Activated T-helper 9 cell treated with anti-CD3 and anti-CD28 coated beads, Interleukin-2, amount 50 U/mL, for 16 hours (primary cell): ENCODE measurements around the gene CHMP2B.
"Not testable (repeated sequence)": the region's sequence is repeated elsewhere in the genome, so short reads cannot be mapped to it uniquely, and the experiment has no call there.

Source experiments
- DNase-seq: peaks from one replicate; pipeline ENCODE4 v3.0.0-alpha.2; 2020; ENCODE audit warnings: low read depth

The CHMP2B gene

DNA sequence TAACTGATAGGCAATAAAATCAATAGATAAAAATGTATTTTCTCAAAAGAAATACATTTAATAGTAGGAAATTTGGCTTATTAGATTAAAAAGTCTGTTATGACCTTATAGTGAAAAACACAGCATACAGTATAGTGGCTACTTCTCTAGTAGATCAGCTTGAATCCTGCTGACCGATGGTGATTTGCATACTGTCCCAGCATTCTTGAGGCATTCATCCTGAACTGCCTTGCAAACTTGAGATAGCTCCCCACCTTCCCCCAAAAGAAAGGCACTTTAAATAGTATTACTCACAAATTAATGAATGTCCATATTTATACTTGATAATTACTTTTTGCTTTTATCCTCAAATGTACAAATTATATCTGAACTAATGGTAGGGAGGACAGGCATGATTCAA is 6.7 kb downstream of the CHMP2B start:
- DNase-seq: no peak

DNA sequence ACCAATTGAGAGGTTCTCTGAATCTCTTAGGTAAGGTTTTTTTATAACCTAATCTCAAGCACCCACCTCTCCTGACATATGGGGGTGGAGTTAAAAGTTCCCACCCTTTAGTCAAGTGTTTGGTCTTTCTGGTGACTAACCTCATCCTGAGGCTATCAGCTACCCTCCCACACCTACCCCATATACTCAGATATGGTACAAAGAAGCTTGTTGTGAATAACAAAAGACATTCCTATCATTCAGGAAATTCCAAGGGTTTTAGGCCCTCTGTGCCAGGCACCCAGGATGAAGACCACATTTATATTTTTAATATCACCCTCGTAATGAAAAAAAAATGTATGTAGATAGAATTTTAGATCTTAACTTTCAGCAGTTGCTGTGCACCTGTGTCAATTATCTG is 9.0 kb downstream of the CHMP2B start:
- DNase-seq: no peak

DNA sequence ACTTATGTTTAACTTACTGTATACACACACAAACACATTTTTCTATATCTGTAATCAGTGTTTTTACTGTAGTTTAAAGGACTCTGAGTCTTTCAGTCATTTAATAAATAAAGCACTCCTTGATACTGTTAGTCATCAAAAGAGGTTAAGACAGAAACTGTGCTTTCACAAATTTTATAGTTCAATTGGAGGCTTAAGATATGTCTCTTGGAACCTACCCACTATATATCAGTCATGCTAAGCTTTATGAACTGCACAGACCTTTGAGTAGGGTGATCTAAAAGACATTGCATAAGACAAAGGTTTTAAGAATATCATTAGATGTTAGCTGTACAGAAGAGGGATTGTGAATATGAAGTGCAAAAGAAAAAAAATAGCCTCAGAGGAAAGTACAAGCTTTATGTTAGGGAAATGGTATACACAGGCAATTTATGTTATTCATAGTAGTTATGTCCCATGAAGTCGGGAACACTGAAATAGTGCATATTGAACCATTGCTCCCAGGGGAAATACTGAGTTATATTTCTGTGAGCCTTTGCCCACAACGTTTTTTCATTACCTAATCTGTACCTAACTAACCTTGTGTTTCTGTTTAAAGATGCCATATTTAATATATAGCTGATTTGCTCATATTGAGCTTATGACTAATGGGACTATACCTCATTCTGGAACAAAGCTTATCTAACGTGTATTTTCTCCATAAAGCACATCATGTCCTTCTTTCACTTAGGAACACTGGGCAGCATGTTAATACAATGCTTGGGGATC is 19.7 kb downstream of the CHMP2B start:
- DNase-seq: no peak

DNA sequence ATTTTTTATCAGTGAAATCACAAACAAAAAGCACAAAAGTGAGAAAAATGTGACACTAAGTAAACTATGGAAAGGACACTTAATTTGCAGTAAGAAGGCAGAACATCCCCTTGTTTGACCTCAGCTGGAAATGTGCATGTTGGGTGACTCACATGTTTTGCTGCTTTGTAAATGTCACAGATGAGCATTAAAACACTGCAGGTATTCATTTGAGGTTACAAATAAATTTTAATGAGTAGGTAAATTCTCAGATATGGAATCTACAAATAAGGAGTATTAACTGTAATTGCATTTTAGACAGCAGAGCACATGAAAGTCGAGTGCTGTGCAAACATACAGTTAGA is 20.3 kb downstream of the CHMP2B start:
- no peak for DNase-seq

DNA sequence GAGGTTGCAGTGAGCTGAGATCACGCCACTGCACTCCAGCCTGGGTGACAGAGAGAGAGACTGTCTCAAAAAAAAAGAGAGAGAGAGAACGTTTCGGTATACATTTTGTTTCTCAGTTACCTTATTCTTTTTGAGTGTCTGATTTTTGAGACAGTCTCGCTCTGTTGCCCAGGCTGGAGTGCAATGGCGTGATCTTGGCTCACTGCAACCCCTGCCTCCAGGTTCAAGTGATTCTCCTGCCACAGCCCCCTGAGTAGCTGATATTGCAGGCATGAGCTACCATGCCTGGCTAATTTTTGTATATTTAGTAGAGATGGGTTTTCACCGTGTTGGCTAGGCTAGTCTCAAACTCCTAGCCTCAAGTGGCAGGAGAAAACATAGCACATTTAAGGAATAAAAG is 21.1 kb downstream of the CHMP2B start:
- not testable (repeated sequence) for DNase-seq

DNA sequence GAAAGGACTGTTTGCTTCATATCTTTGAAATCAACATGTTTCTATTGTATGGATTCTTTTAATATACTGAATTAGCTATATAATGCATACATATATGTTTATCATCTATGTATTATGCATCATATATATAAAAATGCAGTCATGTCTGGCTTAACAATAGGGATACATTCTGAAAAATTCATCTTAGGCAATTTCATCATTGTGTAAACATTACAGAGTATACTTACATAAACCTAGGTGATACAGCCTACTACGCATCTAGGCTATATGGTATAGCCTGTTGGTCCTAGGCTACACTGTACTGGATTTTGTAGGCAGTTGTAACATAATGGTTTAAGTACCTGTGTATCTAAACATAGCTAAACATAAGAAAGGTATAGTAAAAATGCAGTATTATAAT is 21.7 kb downstream of the CHMP2B start:
- no peak for DNase-seq

DNA sequence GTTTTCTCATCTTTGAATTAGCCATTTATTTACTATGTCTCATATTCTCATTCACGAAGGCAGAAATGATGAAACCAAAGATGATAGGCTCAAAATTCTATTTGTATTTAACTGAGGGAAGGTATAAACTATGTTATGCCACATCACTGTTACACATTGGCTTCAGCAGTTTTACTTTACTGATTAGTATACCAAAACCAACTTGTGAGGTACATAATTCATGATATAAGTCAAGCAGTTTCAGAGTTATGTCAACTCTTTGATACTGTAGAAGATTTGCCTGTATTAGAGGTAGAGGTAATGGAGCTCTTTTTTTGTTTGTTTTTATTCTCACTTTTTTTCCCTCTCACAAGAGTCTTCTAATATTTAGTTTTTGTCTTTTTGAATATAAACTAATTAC is 22.9 kb downstream of the CHMP2B start:
- DNase-seq: no peak

DNA sequence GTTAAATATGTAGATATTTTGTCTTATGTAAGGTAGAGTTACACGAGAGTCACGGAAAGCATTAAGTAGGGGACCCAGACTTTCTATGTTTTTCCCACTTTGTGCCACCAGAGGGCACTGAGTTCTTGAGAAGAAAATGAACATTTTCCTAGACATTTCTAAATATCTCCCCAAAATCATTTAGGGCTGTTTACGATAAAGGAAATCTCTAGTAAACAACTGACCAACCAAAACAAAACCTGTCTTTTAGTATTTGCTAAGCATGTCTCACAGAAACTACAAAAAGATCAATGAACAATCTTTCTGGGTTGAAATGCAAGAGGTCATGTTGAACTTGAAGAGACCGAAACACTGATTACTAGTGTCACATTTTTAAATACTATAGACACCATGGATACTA is 33.2 kb downstream of the CHMP2B start:
- DNase-seq: no peak

DNA sequence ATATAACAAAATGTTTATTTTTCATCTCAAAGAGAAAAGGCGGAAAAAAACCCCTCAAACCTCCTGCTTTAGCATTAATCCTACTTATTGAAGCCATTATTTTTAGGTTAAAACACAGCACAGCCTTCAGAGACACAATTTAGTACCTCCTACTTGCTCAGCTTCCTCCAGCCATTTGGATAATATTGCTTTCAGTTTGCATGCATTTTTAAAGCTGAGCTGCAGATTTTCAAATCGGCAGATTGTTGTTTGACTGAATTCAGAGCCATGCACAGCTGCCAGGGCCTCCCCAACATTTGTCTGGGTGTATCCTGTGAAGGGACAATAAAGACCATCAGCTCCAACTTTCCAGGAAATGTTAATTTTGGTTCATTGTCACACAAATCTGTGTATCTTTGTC is 34.8 kb downstream of the CHMP2B start:
- no peak for DNase-seq

DNA sequence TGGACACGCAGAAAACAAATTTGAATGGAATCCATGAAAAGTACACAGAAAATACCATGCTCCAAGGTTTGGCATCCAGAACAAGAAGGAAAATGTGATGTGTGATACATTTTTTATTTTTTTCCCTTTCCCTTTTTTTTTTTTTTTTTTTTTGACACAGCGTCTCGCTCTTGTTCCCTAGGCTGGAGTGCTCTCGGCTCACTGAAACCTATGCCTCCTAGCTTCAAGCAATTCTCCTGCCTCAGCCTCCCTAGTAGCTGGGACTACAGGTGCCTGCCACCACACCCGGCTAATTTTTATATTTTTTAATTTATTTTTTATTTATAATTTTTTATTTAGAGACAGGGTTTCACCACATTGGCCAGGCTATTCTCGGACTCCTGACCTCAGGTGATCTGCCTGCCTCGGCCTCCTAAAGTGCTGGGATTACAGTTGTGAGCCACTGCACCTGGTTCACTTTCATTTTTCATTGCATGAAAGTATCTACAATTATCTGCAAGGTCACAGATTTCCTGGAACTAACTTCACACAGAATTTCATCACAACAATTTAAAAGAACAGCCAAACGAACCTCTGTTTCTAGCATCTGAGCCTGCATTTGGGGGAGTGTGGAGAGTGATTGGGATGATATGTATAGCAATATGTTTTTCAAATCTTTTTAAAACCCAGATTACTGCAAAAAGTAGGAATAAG is 41.0 kb downstream of the CHMP2B start:
- no peak for DNase-seq

DNA sequence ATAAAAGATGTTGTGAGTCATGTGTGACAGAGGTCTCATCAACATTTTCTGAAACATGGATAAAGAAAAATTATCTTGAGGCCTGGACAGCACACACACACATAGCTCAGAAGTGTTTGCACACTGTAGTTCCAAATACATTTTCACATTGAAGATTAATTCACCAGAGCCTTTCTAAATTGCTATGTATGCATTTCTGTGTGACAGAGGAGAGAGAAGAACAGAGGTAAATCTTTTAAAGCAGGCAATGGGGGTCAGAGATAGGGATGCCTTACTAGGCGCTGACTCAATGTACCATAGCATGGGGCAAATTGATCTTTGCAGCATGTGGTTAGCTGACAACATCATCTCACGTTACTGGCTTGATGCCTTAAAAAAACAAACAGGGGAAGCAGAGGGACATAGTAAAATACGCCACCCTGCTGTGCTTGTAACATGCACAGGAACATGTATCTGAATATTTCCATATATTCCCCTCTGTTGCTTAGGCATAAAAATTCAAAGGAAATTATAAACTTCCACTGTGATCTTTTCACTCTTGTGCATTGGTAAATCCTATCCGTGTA is 41.6 kb downstream of the CHMP2B start:
- DNase-seq: no peak

DNA sequence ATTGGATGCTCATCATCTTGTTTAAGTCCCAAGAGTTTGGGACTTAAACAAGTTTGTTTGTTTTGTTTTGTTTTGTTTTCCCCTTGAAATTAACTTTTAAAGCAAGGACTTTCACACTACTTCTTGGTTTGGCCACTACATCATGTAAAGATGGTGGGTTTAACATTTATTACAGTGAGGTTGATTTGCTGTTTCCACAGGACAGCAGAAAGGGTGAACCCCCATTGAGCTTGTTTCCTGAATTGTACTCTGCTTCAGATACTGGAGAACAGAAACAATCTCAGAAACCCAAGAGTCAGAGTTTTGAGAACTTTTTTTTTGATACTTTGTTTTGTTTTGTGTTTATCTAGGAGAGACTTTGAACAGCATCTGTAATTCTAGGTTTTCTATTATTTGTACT is 42.6 kb downstream of the CHMP2B start:
- no peak for DNase-seq

DNA sequence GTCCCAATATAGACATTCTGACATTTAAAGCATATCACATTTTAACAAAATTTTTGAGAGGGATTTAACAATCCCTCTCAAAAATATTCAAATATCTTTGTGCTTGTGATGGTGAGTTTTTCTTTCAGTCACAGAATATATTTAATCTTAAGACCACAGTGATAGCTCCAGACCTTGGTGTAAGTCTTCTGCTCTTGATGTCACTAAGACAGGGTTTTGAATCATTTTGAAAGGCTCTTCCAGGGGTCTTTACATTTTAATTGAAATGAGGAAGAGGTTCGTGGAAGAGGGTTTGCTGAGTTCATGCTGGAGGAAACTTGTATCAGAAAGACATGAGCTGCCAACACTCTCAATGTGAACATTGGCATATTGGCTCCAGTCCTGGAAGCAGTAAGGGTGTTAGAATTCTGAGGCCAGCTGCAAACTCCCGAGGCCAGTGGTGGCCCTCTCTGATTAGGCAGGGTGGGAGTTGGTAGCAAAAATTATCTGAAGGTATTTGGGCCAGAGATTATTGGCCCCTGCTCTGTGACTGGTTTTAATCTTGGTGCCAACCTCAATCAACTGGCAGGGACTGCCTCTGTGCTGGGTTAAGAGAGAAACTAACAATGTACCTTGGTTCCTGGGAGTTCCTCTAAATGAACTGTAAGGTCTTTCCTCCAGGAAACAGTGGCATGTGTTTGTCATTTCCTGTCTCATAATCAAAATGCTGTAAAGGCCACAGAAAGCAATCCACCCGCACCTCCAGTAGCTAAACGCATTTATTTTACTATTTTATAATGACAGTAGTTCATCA is 44.0 kb downstream of the CHMP2B start:
- DNase-seq: no peak

DNA sequence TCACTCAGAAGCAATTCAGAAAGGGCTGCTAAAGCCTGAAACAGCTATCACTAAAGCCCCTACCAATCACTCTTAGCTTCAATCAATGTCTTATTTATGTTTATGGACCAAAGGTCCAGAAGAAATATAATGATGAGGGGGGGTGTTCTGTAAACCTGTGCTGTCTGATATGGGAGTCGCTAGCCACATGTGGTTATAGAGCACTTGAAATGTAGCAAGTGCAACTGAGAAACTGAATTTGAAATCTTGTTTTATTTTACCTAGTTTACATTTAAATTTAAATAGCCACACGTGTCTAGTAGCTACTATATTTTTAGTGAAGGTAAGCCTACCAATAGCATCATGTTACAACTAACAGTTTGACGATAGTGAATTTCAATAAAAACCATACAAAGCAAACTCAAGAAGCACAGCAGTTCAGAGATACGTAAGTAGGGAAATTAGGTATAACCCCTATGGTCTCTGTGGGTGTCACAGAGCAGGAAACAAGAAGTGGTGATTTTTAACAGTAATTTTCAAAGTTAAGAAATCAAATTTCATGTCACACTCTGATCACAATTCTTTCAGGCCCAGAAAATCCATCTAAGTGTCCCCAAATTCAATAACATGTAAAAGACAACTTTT is 45.7 kb downstream of the CHMP2B start:
- no peak for DNase-seq

DNA sequence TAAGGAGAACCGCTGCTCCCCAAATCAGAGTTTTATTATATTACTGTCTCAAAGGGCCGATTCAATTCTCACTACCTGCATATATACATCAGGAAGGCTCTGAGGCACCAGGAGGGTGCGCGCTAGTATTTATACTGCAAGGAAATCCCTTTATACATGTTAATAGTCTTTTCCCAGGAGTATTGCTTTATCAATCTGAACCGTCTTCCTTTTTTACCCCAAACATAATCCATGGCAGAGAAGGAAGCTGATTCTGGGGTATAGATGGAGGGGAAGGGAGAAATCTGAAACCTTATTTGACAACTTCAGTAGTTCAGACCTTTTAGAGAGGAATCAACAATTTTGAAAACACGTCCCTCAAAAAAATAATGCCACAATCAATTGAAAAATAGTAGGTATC is 49.4 kb downstream of the CHMP2B start, which contains the start of gene POU1F1:
Gene POU1F1 (minus strand): TSS at position 101 of the 400 bp plus-strand sequence. CDS start 122 bp downstream, outside the sequence.
- no peak for DNase-seq

DNA sequence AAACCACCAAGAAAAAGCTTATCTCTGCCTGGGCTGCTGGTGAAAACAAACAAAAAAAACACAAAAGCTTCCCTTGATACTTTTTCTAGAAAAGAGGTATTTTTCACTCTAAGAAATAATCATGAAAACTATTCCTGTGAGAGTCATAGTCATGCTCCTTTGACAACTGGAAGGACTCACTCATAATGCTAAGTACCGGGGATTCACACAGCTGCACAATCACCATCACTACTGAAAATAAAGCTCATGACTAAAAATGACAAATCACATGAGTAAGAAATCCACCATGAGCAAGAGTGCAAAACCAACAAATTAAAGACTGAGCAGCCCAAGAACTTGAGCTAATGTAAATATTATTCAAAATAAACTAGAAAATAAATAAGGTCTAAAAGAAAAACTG is 59.9 kb downstream of the CHMP2B start:
- DNase-seq: no peak

DNA sequence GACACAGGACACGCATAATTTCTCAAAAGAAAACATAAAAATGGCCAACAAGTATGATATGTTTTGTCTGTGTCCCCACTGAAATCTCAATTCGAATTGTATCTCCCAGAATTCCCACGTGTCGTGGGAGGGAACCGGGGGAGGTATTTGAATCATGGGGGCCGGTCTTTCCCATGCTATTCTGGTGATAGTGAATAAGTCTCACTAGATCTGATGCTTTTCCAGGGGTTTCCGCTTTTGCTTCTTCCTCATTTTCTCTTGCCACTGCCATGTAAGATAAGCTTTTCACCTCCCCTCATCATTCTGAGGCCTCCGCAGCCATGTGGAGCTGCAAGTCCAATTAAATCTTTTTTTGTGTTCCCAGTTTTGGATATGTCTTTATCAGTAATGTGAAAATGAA is 61.3 kb downstream of the CHMP2B start:
- no peak for DNase-seq

DNA sequence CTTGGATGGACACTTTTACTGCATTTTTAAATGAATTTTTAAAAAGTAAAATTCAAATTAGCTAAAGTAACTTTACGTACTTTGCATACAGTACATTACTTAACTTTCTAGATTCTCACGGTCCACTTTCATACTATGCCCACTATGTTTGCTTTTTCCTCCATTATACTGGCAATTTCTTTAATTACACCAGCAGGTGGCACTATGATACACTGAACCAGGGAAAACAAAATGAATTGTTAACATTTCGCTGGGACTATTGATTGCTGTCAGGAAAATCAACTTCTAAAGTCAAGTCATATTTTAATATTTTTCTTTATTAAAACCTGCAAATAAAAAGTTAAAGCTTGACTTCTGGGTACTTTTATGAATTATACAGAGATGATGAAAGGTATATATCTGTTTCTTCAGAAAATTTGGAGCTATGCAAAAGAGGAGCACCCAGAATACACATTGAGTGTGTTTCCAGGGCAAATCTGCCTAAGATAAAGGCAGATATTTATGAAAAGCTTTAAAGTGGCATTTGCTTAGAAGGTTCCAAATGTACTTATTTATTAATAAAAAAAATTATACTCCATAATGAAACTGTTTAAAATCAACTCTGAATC is 71.1 kb downstream of the CHMP2B start:
- DNase-seq: no peak

DNA sequence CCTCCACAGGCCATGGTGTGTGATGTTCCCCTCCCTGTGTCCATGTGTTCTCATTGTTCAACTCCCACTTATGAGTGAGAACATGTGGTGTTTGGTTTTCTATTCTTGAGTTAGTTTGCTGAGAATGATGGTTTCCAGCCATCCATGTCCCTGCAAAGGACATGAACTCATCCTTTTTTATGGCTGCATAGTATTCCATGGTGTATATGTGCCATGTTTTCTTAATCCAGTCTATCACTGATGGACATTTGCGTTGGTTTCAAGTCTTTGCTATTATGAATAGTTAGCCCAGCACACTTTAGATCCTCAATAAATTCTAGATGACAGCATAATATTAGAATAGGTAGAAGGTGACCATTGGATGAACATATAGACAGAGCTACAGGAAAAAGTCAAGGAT is 77.9 kb downstream of the CHMP2B start:
- DNase-seq: not testable (repeated sequence)
